ENCODE data around the gene ASB7. TPM values are rescaled to one million over a fixed set of nuclear protein-coding genes. Genes with fewer than 3 reads are reported as not detected.

ASB7 gene
- total and polyA plus RNA-seq, 12 donors: 2.7 to 25.2 (median 11.1) TPM

DNA sequence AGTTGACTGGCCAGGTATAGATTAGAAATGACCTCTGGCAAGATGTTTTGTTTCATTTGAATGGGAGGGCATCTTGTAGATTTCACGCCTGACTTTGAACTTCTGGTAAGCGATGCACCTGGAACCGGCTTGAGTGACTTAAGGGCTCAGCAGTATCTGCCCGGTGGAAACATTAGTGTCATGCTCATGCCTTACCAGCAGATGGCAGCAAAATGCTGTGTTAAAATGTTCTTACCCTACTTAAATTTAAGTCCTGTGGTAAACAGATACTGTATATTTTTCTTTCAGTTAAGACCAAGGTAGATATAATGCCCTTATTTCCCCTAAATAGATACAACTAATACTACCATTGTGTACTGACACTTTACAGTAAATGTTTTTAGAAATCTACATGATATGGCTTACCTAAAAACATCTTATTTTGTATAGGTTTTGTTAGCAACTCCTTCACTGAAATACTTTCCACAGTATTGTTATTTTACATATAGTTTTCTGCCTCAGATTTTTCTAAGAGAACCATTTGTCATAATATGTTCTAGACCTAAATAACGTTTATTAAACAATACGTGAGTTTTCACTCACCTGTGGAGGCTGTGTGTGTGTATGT, 25.5 kb downstream of the ASB7 start:
- intact Hi-C loops (cut with DNase I): loop anchor here in 1 of 2 donors (5.0 kb wide), 2 partner anchors 244 to 379 kb away; no protein-coding TSS in a partner anchor
- DNase-seq: peak; percentile 25 to 86 (median 63)
- H3K27ac ChIP-seq: no peak overlapping the region
- H3K36me3 ChIP-seq (replicated peaks in 1 of 2): peaks cover 0 to 6% of the 10 kb centered on the region in 2 donors
- no peaks in the 10 kb centered on the region for H3K4me1 ChIP-seq (replicated peaks in 1 of 2)
- no peaks in the 10 kb centered on the region for H3K9me3 ChIP-seq (replicated peaks in 1 of 3)
- TF ChIP-seq, protein P1, sequence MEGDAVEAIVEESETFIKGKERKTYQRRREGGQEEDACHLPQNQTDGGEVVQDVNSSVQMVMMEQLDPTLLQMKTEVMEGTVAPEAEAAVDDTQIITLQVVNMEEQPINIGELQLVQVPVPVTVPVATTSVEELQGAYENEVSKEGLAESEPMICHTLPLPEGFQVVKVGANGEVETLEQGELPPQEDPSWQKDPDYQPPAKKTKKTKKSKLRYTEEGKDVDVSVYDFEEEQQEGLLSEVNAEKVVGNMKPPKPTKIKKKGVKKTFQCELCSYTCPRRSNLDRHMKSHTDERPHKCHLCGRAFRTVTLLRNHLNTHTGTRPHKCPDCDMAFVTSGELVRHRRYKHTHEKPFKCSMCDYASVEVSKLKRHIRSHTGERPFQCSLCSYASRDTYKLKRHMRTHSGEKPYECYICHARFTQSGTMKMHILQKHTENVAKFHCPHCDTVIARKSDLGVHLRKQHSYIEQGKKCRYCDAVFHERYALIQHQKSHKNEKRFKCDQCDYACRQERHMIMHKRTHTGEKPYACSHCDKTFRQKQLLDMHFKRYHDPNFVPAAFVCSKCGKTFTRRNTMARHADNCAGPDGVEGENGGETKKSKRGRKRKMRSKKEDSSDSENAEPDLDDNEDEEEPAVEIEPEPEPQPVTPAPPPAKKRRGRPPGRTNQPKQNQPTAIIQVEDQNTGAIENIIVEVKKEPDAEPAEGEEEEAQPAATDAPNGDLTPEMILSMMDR (IDR thresholded peaks at IDR 0.05): peak; percentile 72 to 87 (median 84)
- no peak for TF ChIP-seq POLR2A (IDR thresholded peaks at IDR 0.05)
- 20 to 33% (median 25%) methylated on average over 6 of the region's 6 CpGs for WGBS, 4 donors
- H3K4me3 ChIP-seq: no peak overlapping the region
- H3K27me3 ChIP-seq: no peaks in the 10 kb centered on the region

- peak overlapping the region in 1 of 5 donors; percentile 7 for H3K27ac ChIP-seq
- H3K36me3 ChIP-seq (replicated peaks in 1 of 2): peaks cover 0 to 6% of the 10 kb centered on the region in 2 donors
- no peak for DNase-seq
- intact Hi-C loops (cut with DNase I): loop anchor here in 1 of 2 donors (5.0 kb wide), 2 partner anchors 244 to 379 kb away; no protein-coding TSS in a partner anchor
- WGBS, 4 donors: 59 to 71% (median 66%) methylated on average over 3 of the region's 3 CpGs
- no peaks in the 10 kb centered on the region for H3K27me3 ChIP-seq
- no peak overlapping the region for H3K4me3 ChIP-seq
- no peaks in the 10 kb centered on the region for H3K9me3 ChIP-seq (replicated peaks in 1 of 3)
- H3K4me1 ChIP-seq (replicated peaks in 1 of 2): no peaks in the 10 kb centered on the region
- TF ChIP-seq, protein P1 (IDR thresholded peaks at IDR 0.05): no peak
Observed at GRCh38 chr15:100628746-100629145, 26.4 kb downstream of the ASB7 start.

GRCh38 chr15:100631831-100632230, 29.4 kb downstream of the ASB7 start:
- DNase-seq: no peak
- Histone ChIP-seq H3K4me3 (no peak overlapping the region), H3K36me3 (replicated peaks in 1 of 2) (peaks cover 0 to 6% of the 10 kb centered on the region in 2 donors), H3K4me1 (replicated peaks in 1 of 2) (no peaks in the 10 kb centered on the region), H3K27me3 (no peaks in the 10 kb centered on the region), H3K9me3 (replicated peaks in 1 of 3) (no peaks in the 10 kb centered on the region), H3K27ac (no peak overlapping the region)
- WGBS, 4 donors: 73 to 88% (median 84%) methylated on average over 7 to 10 of the region's 10 CpGs
- no peak for TF ChIP-seq POLR2A (IDR thresholded peaks at IDR 0.05)
- TF ChIP-seq, protein P1 (IDR thresholded peaks at IDR 0.05): no peak
- intact Hi-C loops (cut with DNase I): loop anchor here in 1 of 2 donors (10.0 kb wide), 1 partner anchor 243 kb away; the partner anchor contains the start of gene ALDH1A3

DNA sequence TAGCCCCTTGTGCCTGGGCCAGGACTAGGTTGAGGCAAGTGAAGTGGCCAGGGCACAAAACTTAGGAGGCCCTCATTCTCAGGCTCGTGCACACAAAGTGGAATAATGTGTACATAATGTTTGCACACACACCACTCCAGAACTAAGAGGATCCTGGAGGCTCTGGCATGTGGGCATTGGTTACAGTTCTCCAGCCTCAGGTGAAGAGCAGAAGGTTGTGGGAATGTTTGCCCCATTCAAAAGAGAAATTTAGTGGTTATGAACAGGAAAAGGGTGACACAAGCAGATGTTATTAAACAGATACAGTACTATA, 31.3 kb downstream of the ASB7 start:
- no peaks in the 10 kb centered on the region for H3K27me3 ChIP-seq
- WGBS, 4 donors: 85 to 100% (median 94%) methylated on average over 1 of the region's 1 CpG
- H3K36me3 ChIP-seq (replicated peaks in 1 of 2): peaks cover 0 to 6% of the 10 kb centered on the region in 2 donors
- no peak overlapping the region for H3K4me3 ChIP-seq
- DNase-seq: no peak
- no peaks in the 10 kb centered on the region for H3K4me1 ChIP-seq (replicated peaks in 1 of 2)
- intact Hi-C loops (cut with DNase I): loop anchor here in 1 of 2 donors (10.0 kb wide), 1 partner anchor 241 kb away; the partner anchor contains the start of gene ALDH1A3
- H3K27ac ChIP-seq: no peak overlapping the region
- TF ChIP-seq, protein P1 (IDR thresholded peaks at IDR 0.05): no peak
- no peak for TF ChIP-seq POLR2A (IDR thresholded peaks at IDR 0.05)
- no peaks in the 10 kb centered on the region for H3K9me3 ChIP-seq (replicated peaks in 1 of 3)

Measured in adrenal gland (tissue), 12 donors.